GM06990 (cell line): ENCODE results near the gene EDN1.

Experiments
- DNase-seq: peaks from one replicate; pipeline ENCODE4 v3.0.0-alpha.2; 2011; ENCODE audit not compliant: insufficient read length; ENCODE audit errors: extremely low read depth
- H3K27me3 ChIP-seq: replicated peaks from 2 replicates; pipeline ENCODE4 v1.6.0; 2011; ENCODE audit warnings: low read length; ENCODE audit not compliant: control insufficient read depth, insufficient read depth
- H3K36me3 ChIP-seq: 2 replicates; pipeline ENCODE4 v1.5.1; 2011; ENCODE audit warnings: low read length; ENCODE audit not compliant: control insufficient read depth, insufficient read depth
- H3K4me3 ChIP-seq: replicated peaks from 2 replicates; pipeline ENCODE4 v1.5.1; 2011; ENCODE audit warnings: low read depth, mild to moderate bottlenecking, control low read depth, low read length
- TF ChIP-seq, protein P1 (sequence below): IDR thresholded peaks from 2 replicates; pipeline ENCODE4 v1.5.1; 2011; ENCODE audit warnings: low read length, control low read depth, mild to moderate bottlenecking, inconsistent platforms; ENCODE audit not compliant: insufficient read depth, poor library complexity, severe bottlenecking

The EDN1 gene

DNA sequence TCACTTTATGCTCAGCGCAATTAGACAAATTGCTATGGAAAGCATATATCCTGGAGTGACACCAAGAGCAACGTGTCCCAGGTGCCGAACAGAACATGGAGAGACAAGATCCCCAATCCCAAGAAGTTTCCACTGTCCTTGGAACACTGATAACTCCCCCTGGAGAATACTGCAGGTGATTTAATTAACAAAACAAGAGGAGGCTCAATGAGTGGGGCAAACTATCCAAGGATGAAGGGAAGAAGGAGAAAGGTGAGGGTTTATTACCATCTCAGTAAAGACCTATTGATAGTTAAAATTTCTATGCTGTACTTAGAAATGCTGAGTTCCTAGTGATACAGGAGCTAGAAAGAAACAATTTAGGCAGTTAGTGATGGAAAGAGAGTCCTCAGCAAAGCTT is 35.7 kb downstream of the EDN1 start:
- H3K27me3 ChIP-seq: no peaks in the 10 kb centered on the region
- no peak for DNase-seq
- H3K4me3 ChIP-seq: no peak overlapping the region
- TF ChIP-seq, protein P1, sequence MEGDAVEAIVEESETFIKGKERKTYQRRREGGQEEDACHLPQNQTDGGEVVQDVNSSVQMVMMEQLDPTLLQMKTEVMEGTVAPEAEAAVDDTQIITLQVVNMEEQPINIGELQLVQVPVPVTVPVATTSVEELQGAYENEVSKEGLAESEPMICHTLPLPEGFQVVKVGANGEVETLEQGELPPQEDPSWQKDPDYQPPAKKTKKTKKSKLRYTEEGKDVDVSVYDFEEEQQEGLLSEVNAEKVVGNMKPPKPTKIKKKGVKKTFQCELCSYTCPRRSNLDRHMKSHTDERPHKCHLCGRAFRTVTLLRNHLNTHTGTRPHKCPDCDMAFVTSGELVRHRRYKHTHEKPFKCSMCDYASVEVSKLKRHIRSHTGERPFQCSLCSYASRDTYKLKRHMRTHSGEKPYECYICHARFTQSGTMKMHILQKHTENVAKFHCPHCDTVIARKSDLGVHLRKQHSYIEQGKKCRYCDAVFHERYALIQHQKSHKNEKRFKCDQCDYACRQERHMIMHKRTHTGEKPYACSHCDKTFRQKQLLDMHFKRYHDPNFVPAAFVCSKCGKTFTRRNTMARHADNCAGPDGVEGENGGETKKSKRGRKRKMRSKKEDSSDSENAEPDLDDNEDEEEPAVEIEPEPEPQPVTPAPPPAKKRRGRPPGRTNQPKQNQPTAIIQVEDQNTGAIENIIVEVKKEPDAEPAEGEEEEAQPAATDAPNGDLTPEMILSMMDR: no peak
- no peaks in the 10 kb centered on the region for H3K36me3 ChIP-seq

DNA sequence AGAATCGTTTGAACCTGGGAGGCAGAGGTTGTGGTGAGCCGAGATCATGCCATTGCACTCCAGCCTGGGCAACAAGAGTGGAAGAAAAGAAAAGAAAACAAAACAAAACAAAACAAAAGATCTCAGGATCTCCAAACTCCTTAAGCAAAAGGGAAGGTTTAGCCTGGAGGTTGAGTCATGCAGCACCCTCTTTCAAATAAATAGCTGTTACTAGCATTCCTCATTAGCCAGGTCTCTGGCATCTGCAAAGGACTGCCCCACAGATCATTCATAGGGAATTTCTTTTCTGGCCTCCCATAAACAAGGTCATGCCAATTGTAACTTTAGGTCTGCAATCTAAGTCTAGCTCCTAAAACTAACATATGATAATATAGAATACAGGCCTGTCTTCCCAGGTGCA is 37.2 kb downstream of the EDN1 start:
- TF ChIP-seq, protein P1: no peak
- no peaks in the 10 kb centered on the region for H3K27me3 ChIP-seq
- DNase-seq: no peak
- H3K36me3 ChIP-seq: no peaks in the 10 kb centered on the region
- H3K4me3 ChIP-seq: no peak overlapping the region

DNA sequence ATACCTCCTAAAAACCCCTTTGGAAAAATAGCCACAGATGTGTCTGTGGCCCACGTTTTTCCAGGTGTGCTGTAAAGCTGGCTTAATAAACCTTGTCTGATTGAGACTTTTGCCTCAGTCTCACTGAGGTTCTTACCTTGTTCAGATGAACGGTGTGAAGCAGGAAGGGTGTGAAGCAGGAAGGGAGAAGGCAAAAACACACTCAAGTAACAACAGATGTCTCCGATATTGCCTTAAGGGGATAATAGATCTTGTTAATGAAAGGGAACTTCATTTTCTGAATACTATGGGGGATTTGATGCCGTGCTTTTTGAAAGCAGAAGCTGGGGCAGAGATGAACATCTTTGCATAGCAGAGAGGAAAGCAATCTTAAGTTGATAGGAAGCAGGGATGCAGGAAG is 37.8 kb downstream of the EDN1 start:
- no peaks in the 10 kb centered on the region for H3K36me3 ChIP-seq
- H3K4me3 ChIP-seq: no peak overlapping the region
- TF ChIP-seq, protein P1: no peak
- H3K27me3 ChIP-seq: no peaks in the 10 kb centered on the region
- no peak for DNase-seq

DNA sequence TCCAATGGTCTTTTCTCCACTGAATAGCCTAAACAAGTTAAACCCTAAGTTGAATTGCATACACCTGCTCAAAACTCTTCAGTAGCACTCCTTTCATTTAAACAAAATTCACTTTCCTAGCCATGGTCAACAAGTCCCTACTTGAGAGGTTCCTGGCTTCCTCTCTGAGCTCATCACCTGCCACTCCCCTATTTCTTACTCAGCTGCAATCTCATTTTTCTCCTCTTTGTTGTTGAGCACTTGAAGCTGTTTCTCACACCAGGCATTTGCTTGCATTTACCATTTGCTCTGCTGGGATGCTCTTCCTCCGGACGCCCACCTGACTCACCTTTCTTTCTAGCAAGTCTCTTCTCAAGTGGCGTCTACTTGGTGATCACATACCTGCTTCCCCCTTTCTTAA is 38.5 kb downstream of the EDN1 start:
- no peaks in the 10 kb centered on the region for H3K27me3 ChIP-seq
- TF ChIP-seq, protein P1: no peak
- H3K36me3 ChIP-seq: no peaks in the 10 kb centered on the region
- H3K4me3 ChIP-seq: no peak overlapping the region
- no peak for DNase-seq

DNA sequence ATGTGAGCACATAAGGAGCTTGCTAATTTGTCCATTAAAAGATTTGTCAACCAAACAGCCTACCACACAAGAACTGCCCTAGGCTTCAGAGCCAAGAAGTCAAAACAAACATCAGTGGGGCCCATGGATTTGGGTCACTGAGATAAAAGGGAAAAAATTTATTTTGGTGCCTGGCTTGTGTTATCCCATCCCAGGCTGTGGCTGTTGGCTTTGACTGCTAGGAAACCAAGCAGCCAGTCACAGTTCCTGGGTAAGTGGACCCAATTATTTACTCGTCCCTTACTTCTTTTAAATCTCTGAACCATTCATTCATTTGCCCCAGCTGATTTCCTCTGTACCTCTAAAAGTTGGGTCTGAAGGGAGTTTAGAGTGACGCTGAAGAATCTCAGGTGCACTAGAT is 41.3 kb downstream of the EDN1 start:
- Histone ChIP-seq H3K36me3 (no peaks in the 10 kb centered on the region), H3K27me3 (no peaks in the 10 kb centered on the region), H3K4me3 (no peak overlapping the region)
- no peak for DNase-seq
- TF ChIP-seq, protein P1: no peak
